ENCODE measurements around the gene LHFPL5. TPM values are rescaled to one million over a fixed set of nuclear protein-coding genes. Genes with fewer than 3 reads are reported as not detected.

Gene LHFPL5
- total RNA-seq, 1 donor from 2014 or later, result not detected

DNA sequence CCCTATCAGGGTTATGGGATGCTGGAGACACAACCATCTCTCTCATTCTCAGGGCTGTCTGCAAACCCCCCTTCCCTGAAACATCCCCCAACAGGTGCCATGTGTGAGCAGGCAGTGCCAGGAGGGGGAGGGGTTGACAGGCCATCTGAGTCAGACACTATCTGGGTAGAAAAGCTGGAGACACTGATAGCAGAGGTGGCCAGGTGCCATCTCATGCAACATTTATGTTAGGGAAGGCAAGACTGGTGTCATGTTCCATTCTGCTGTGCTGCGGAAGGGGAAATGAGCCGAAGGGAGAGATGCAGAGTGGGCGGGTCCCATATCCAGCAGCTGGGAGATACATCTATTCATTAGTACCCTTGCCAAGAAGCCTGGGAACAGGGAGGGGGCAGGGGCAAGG lies 3.5 kb downstream of the LHFPL5 start:
- Histone ChIP-seq H3K4me3 (ENCODE audit: low read depth, low read length) (no peak overlapping the region), H3K27me3 (ENCODE audit: control insufficient read depth, insufficient read depth, low read length) (no peaks in the 10 kb centered on the region), H3K36me3 (ENCODE audit: control insufficient read depth, insufficient read depth, low read length) (no peaks in the 10 kb centered on the region)
- TF ChIP-seq, protein P1, sequence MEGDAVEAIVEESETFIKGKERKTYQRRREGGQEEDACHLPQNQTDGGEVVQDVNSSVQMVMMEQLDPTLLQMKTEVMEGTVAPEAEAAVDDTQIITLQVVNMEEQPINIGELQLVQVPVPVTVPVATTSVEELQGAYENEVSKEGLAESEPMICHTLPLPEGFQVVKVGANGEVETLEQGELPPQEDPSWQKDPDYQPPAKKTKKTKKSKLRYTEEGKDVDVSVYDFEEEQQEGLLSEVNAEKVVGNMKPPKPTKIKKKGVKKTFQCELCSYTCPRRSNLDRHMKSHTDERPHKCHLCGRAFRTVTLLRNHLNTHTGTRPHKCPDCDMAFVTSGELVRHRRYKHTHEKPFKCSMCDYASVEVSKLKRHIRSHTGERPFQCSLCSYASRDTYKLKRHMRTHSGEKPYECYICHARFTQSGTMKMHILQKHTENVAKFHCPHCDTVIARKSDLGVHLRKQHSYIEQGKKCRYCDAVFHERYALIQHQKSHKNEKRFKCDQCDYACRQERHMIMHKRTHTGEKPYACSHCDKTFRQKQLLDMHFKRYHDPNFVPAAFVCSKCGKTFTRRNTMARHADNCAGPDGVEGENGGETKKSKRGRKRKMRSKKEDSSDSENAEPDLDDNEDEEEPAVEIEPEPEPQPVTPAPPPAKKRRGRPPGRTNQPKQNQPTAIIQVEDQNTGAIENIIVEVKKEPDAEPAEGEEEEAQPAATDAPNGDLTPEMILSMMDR (IDR thresholded peaks at IDR 0.05; ENCODE audit: insufficient read depth, low read length, severe bottlenecking), result no peak
- no peak for FAIRE-seq
- no peak for DNase-seq (ENCODE audit: low read depth)

GRCh38 chr6:35809809-35810208 lies 4.7 kb downstream of the LHFPL5 start:
- DNase-seq (ENCODE audit: low read depth) (no peak), FAIRE-seq (no peak)
- no peaks in the 10 kb centered on the region for H3K36me3 ChIP-seq (ENCODE audit: control insufficient read depth, insufficient read depth, low read length)
- TF ChIP-seq, protein P1 (IDR thresholded peaks at IDR 0.05; ENCODE audit: insufficient read depth, low read length, severe bottlenecking), result no peak
- H3K4me3 ChIP-seq (ENCODE audit: low read depth, low read length), result no peak overlapping the region
- H3K27me3 ChIP-seq (ENCODE audit: control insufficient read depth, insufficient read depth, low read length), result no peaks in the 10 kb centered on the region

GRCh38 chr6:35810971-35811698 lies 6.0 kb downstream of the LHFPL5 start:
- peak; percentile 98 for FAIRE-seq
- Histone ChIP-seq H3K4me3 (ENCODE audit: low read depth, low read length) (no peak overlapping the region), H3K27me3 (ENCODE audit: control insufficient read depth, insufficient read depth, low read length) (no peaks in the 10 kb centered on the region), H3K36me3 (ENCODE audit: control insufficient read depth, insufficient read depth, low read length) (no peaks in the 10 kb centered on the region)
- peak; percentile 99 for DNase-seq (ENCODE audit: low read depth)
- TF ChIP-seq, protein P1 (IDR thresholded peaks at IDR 0.05; ENCODE audit: insufficient read depth, low read length, severe bottlenecking), result no peak

DNA sequence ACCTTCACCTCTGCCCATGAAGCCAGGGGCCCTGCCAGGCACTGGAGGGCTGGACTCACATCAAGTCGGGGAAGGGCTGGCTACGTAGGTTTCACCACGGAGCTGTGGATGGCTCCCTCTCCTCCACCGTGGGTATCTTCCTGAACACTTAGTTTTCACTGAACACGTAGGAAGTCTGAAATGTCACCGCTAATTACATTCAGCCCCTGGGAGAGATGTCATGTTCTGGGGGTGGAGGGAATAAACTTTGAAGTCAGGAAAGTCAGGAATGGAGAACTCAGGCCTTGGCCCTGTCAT lies 6.5 kb downstream of the LHFPL5 start:
- no peak for DNase-seq (ENCODE audit: low read depth)
- no peaks in the 10 kb centered on the region for H3K27me3 ChIP-seq (ENCODE audit: control insufficient read depth, insufficient read depth, low read length)
- H3K36me3 ChIP-seq (ENCODE audit: control insufficient read depth, insufficient read depth, low read length), result no peaks in the 10 kb centered on the region
- TF ChIP-seq, protein P1 (IDR thresholded peaks at IDR 0.05; ENCODE audit: insufficient read depth, low read length, severe bottlenecking), result no peak
- no peak for FAIRE-seq
- no peak overlapping the region for H3K4me3 ChIP-seq (ENCODE audit: low read depth, low read length)

GRCh38 chr6:35817515-35817914 lies 12.4 kb downstream of the LHFPL5 start:
- FAIRE-seq (no peak), DNase-seq (ENCODE audit: low read depth) (no peak)
- Histone ChIP-seq H3K4me3 (ENCODE audit: low read depth, low read length) (no peak overlapping the region), H3K27me3 (ENCODE audit: control insufficient read depth, insufficient read depth, low read length) (no peaks in the 10 kb centered on the region), H3K36me3 (ENCODE audit: control insufficient read depth, insufficient read depth, low read length) (no peaks in the 10 kb centered on the region)
- TF ChIP-seq, protein P1 (IDR thresholded peaks at IDR 0.05; ENCODE audit: insufficient read depth, low read length, severe bottlenecking), result no peak

DNA sequence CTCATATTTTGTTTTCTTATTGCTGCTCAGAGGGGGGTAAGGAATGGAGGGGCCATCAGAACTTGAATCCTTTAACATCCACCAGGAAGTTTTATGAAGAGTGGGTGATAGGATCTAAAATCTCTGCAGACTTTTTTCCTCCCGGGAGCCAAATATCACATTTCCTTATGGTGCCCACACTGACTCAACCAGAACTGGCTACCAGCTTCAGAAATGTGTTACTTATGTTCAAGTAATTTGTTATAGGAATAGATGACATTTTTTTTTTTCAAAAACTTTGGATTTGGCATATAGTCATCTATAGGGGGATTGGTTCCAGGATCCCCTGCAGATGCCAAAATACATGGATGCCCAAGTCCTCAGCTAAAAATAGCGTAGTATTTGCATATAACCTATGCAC lies 18.4 kb downstream of the LHFPL5 start:
- TF ChIP-seq, protein P1 (IDR thresholded peaks at IDR 0.05; ENCODE audit: insufficient read depth, low read length, severe bottlenecking), result no peak
- Histone ChIP-seq H3K36me3 (ENCODE audit: control insufficient read depth, insufficient read depth, low read length) (no peaks in the 10 kb centered on the region), H3K4me3 (ENCODE audit: low read depth, low read length) (no peak overlapping the region), H3K27me3 (ENCODE audit: control insufficient read depth, insufficient read depth, low read length) (no peaks in the 10 kb centered on the region)
- FAIRE-seq, result no peak
- DNase-seq (ENCODE audit: low read depth), result no peak
